Measurements from ENCODE around the gene ITGAX. TPM values are rescaled to one million over a fixed set of nuclear protein-coding genes. Genes with fewer than 3 reads are reported as not detected.

ITGAX gene
- total and polyA plus RNA-seq, 2 experiments from 2014 or later, result not detected

- ATAC-seq (no peak), DNase-seq (ENCODE audit: low spot score) (no peak)
- Histone ChIP-seq H3K79me2 (replicated peaks; ENCODE audit: insufficient read depth) (no peaks in the 10 kb centered on the region), H3K4me1 (ENCODE audit: insufficient read depth) (no peaks in the 10 kb centered on the region), H3K27ac (ENCODE audit: low read depth) (no peak overlapping the region), H3K4me2 (no peak overlapping the region), H3K27me3 (ENCODE audit: insufficient read depth) (no peaks in the 10 kb centered on the region), H3K9me2 (ENCODE audit: insufficient read depth) (no peaks in the 10 kb centered on the region), H4K20me1 (replicated peaks; ENCODE audit: insufficient read depth) (no peaks in the 10 kb centered on the region), H3K4me3 (no peak overlapping the region), H3K36me3 (ENCODE audit: insufficient read depth) (no peaks in the 10 kb centered on the region), H3F3A (replicated peaks; ENCODE audit: low read depth) (no peaks in the 10 kb centered on the region), H2AFZ (no peak overlapping the region)
- H3K4me3 Mint-ChIP-seq, result no peak overlapping the region
- H3K4me1 Mint-ChIP-seq, result no peaks in the 10 kb centered on the region
- peaks cover 2% of the 10 kb centered on the region; the same call in 2 of the 3 replicates for H3K9me3 Mint-ChIP-seq
- no peak overlapping the region for H3K27ac Mint-ChIP-seq
- TF ChIP-seq EZH2 (IDR thresholded peaks at IDR 0.05; ENCODE audit: low read depth, unreplicated experiment), result no peak
- TF ChIP-seq ZNF114 (CRISPR knock-in tag; IDR thresholded peaks at IDR 0.05), result no peak
- TF ChIP-seq ZNF462 (CRISPR knock-in tag; IDR thresholded peaks at IDR 0.05), result no peak
- no peak for TF ChIP-seq CTCF (conservative IDR thresholded peaks at IDR 0.05; ENCODE audit: low read depth in 2 of 2)
- TF ChIP-seq REST (IDR thresholded peaks at IDR 0.05; ENCODE audit: unreplicated experiment), result no peak
- no peak for TF ChIP-seq NANOG (IDR thresholded peaks at IDR 0.05; ENCODE audit: borderline replicate concordance)
- TF ChIP-seq STAT1 (IDR thresholded peaks at IDR 0.05; ENCODE audit: unreplicated experiment), result no peak
- TF ChIP-seq EZH2phosphoT487 (IDR thresholded peaks at IDR 0.05; ENCODE audit: unreplicated experiment), result no peak
- no peak for TF ChIP-seq POLR2AphosphoS5 (IDR thresholded peaks at IDR 0.05; ENCODE audit: low read depth)
- TF ChIP-seq CREB1 (CRISPR knock-in tag; IDR thresholded peaks at IDR 0.05; ENCODE audit: low read depth), result no peak
- H3K27me3 Mint-ChIP-seq (ENCODE audit: insufficient read depth, low read depth, poor library complexity), result peaks cover 8% of the 10 kb centered on the region
- H3K36me3 Mint-ChIP-seq (ENCODE audit: low read depth), result no peaks in the 10 kb centered on the region; the same call in 2 of the 3 replicates
Measured at GRCh38 chr16:31414706-31415105, 59.7 kb downstream of the ITGAX start.

Data from GM23338 (cell line).